ENCODE measurements around the gene MFSD2B.

MFSD2B gene

GRCh38 chr2:24050041-24050979 is 40.4 kb downstream of the MFSD2B start:
- DNase-seq: peak in 20 of 56 donors; percentile 8 to 44 (median 18)

GRCh38 chr2:24051833-24052232 is 41.9 kb downstream of the MFSD2B start:
- peak in 2 of 56 donors; percentile 14 to 31 for DNase-seq

- no peak for DNase-seq
Measured at GRCh38 chr2:24052951-24053350, 43.1 kb downstream of the MFSD2B start.

GRCh38 chr2:24054366-24055010 is 44.6 kb downstream of the MFSD2B start:
- DNase-seq: no peak

GRCh38 chr2:24055750-24056149 is 45.9 kb downstream of the MFSD2B start:
- no peak for DNase-seq

- no peak for DNase-seq
Measured at GRCh38 chr2:24058564-24059271, 48.8 kb downstream of the MFSD2B start.

- no peak for DNase-seq
Measured at GRCh38 chr2:24065341-24065740, 55.5 kb downstream of the MFSD2B start.

- DNase-seq: no peak
Measured at GRCh38 chr2:24072259-24072658, 62.4 kb downstream of the MFSD2B start.

- no peak for DNase-seq
Measured at GRCh38 chr2:24073816-24074215, 63.9 kb downstream of the MFSD2B start.

GRCh38 chr2:24075259-24075658 is 65.4 kb downstream of the MFSD2B start:
- DNase-seq: no peak
